VCaP (cell line): Measurements from ENCODE around the gene SERPINB10.
"Not testable (repeated sequence)": the region's sequence is repeated elsewhere in the genome, so short reads cannot be mapped to it uniquely, and the experiment has no call there.

Source experiments
- H3K27ac ChIP-seq: fragments of 450-650 bp; 2 replicates; pipeline ENCODE4 v1.5.1; 2017
- CTCF ChIP-seq: fragments of 450-650 bp; conservative IDR thresholded peaks from 2 replicates; pipeline ENCODE4 v1.5.1; 2017; ENCODE audit warnings: mild to moderate bottlenecking, moderate library complexity

The SERPINB10 gene

GRCh38 chr18:63905361-63905760, 2.4 kb upstream of the SERPINB10 start:
- H3K27ac ChIP-seq: no peak overlapping the region
- no peak for TF ChIP-seq CTCF

GRCh38 chr18:63906056-63906455, 1.7 kb upstream of the SERPINB10 start:
- TF ChIP-seq CTCF: no peak
- no peak overlapping the region for H3K27ac ChIP-seq

- H3K27ac ChIP-seq: no peak overlapping the region
- TF ChIP-seq CTCF: no peak
Measured at GRCh38 chr18:63908858-63909257, 1.1 kb downstream of the SERPINB10 start.

- H3K27ac ChIP-seq: no peak overlapping the region
- TF ChIP-seq CTCF: no peak
Measured at GRCh38 chr18:63909870-63910269, 2.1 kb downstream of the SERPINB10 start.

- H3K27ac ChIP-seq: no peak overlapping the region
- TF ChIP-seq CTCF: no peak
Measured at GRCh38 chr18:63917817-63918216, 10.1 kb downstream of the SERPINB10 start.

GRCh38 chr18:63922049-63922448, 14.3 kb downstream of the SERPINB10 start:
- no peak for TF ChIP-seq CTCF
- H3K27ac ChIP-seq: no peak overlapping the region

GRCh38 chr18:63924551-63924950, 16.8 kb downstream of the SERPINB10 start:
- no peak for TF ChIP-seq CTCF
- H3K27ac ChIP-seq: no peak overlapping the region

- no peak for TF ChIP-seq CTCF
- no peak overlapping the region for H3K27ac ChIP-seq
Measured at GRCh38 chr18:63928331-63928730, 20.6 kb downstream of the SERPINB10 start.

- H3K27ac ChIP-seq: not testable (repeated sequence)
Measured at GRCh38 chr18:63929369-63929768, 21.6 kb downstream of the SERPINB10 start.
